B cell (primary cell): ENCODE measurements around the gene ZNF333.

Source experiments
- EZH2 ChIP-seq: IDR thresholded peaks from 2 replicates; pipeline ENCODE4 v1.6.1; 2012; ENCODE audit warnings: borderline replicate concordance, low read depth, mild to moderate bottlenecking, moderate library complexity, low read length; ENCODE audit not compliant: insufficient read depth, poor library complexity, severe bottlenecking
- TF ChIP-seq, protein P1 (sequence below): fragments of 200-600 bp; IDR thresholded peaks from one replicate; pipeline ENCODE4 v1.8.0; 2022; ENCODE audit warnings: antibody characterized with exemption, mild to moderate bottlenecking

DNA sequence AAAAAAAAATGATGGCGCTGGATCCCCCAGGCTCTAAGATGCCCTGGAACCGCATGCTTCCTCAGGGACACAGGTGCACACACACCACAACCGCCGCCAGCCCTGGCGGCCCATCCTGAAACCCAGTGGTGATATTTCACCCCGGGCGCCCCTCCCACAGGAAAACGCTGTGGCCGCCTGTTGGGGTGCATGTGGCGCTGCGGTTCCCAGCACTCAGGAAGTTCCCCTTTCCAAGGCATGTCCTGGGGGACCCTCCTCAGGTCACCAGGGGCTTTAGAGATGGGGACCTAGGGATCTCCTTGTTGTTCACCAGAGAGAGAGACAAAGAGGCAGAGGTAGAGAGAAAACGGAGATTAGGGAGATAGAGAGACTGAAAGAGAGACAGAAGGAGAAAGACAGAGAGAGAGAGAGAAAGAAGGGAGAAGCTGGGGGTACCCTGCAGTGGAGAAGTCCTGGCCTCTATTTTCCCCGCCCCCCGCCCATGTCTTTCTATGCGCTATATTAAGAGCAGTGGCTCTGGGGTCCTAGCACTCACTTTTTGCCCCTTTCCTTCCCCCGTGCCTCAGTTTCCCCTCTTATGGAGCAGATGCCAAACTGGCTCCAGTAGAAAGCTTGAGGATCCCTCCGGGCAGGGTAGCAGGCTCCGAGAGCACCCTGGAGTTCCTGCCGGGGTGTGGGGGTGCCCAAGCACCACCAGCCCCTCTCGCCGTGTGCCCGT is 86.2 kb downstream of the ZNF333 start:
- TF ChIP-seq, protein P1, sequence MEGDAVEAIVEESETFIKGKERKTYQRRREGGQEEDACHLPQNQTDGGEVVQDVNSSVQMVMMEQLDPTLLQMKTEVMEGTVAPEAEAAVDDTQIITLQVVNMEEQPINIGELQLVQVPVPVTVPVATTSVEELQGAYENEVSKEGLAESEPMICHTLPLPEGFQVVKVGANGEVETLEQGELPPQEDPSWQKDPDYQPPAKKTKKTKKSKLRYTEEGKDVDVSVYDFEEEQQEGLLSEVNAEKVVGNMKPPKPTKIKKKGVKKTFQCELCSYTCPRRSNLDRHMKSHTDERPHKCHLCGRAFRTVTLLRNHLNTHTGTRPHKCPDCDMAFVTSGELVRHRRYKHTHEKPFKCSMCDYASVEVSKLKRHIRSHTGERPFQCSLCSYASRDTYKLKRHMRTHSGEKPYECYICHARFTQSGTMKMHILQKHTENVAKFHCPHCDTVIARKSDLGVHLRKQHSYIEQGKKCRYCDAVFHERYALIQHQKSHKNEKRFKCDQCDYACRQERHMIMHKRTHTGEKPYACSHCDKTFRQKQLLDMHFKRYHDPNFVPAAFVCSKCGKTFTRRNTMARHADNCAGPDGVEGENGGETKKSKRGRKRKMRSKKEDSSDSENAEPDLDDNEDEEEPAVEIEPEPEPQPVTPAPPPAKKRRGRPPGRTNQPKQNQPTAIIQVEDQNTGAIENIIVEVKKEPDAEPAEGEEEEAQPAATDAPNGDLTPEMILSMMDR, result no peak
- no peak for TF ChIP-seq EZH2
